Neural cell (in vitro differentiated cells): ENCODE measurements around the gene TOX2. TPM values are rescaled to one million over a fixed set of nuclear protein-coding genes. Genes with fewer than 3 reads are reported as not detected.

Experiments
- H2AFZ ChIP-seq: fragments of 200-600, 300-800 bp; sonication (generic), shearing (Covaris generic); 2 replicates; pipeline ENCODE4 v1.6.0; 2014; ENCODE audit warnings: low read depth, mild to moderate bottlenecking, antibody characterized with exemption, low read length, moderate library complexity
- H3F3A ChIP-seq: fragments of 200-600 bp; shearing (Covaris generic); 2 replicates; pipeline ENCODE4 v1.6.1; 2016; ENCODE audit warnings: mild to moderate bottlenecking, moderate library complexity, mixed read lengths, antibody characterized with exemption, low read length; ENCODE audit not compliant: insufficient read depth, poor library complexity, severe bottlenecking
- H3K27ac ChIP-seq: fragments of 200-600, 300-800 bp; sonication (generic), shearing (Covaris generic); 2 replicates; pipeline ENCODE4 v1.5.1; 2014; ENCODE audit warnings: mild to moderate bottlenecking, low read length, moderate library complexity
- H3K27me3 ChIP-seq: fragments of 300-800, 200-600 bp; sonication (generic), shearing (Covaris generic); 2 replicates; pipeline ENCODE4 v1.6.0; 2014; ENCODE audit warnings: mild to moderate bottlenecking, low read depth, low read length, moderate library complexity; ENCODE audit not compliant: insufficient read depth
- H3K36me3 ChIP-seq: fragments of 300-800, 200-600 bp; sonication (generic), shearing (Covaris generic); 2 replicates; pipeline ENCODE4 v1.5.1; 2014; ENCODE audit warnings: mild to moderate bottlenecking, antibody characterized with exemption, low read length, moderate library complexity; ENCODE audit not compliant: insufficient read depth
- H3K4me2 ChIP-seq: fragments of 300-800, 200-600 bp; sonication (generic), shearing (Covaris generic); 2 replicates; pipeline ENCODE4 v1.6.0; 2014; ENCODE audit warnings: mild to moderate bottlenecking, low read length
- H3K4me3 ChIP-seq: fragments of 300-800, 200-600 bp; sonication (generic), shearing (Covaris generic); 2 replicates; pipeline ENCODE4 v1.5.1; 2014; ENCODE audit warnings: mild to moderate bottlenecking, low read length, moderate library complexity
- H3K79me2 ChIP-seq: fragments of 200-600 bp; shearing (Covaris generic); replicated peaks from 2 replicates; pipeline ENCODE4 v1.6.0; 2014; ENCODE audit warnings: mild to moderate bottlenecking, low read length, moderate library complexity; ENCODE audit not compliant: insufficient read depth
- H3K9ac ChIP-seq: fragments of 300-800, 200-600 bp; sonication (generic), shearing (Covaris generic); 2 replicates; pipeline ENCODE4 v1.6.1; 2016; ENCODE audit warnings: mild to moderate bottlenecking, low read length, mixed read lengths
- H3K9me2 ChIP-seq: fragments of 200-600 bp; shearing (Covaris generic); 2 replicates; pipeline ENCODE4 v1.6.1; 2016; ENCODE audit warnings: mild to moderate bottlenecking, low read length, mixed read lengths; ENCODE audit not compliant: insufficient read depth
- H3K9me3 ChIP-seq: fragments of 200-600, 300-800 bp; sonication (generic), shearing (Covaris generic); 2 replicates; pipeline ENCODE4 v1.6.1; 2016; ENCODE audit warnings: mild to moderate bottlenecking, mixed run types, low read length, moderate library complexity, mixed read lengths
- H4K20me1 ChIP-seq: fragments of 200-600 bp; shearing (Covaris generic); 2 replicates; pipeline ENCODE4 v1.6.1; 2016; ENCODE audit warnings: mild to moderate bottlenecking, mixed run types; ENCODE audit not compliant: insufficient read depth
- EP300 ChIP-seq: fragments of 450-650 bp; conservative IDR thresholded peaks from 2 replicates; pipeline ENCODE4 v1.6.1; 2014; ENCODE audit warnings: antibody characterized with exemption, mild to moderate bottlenecking, moderate library complexity; ENCODE audit not compliant: poor library complexity, severe bottlenecking
- EZH2 ChIP-seq: fragments of 200-600, 300-800 bp; shearing (Covaris generic), sonication (generic); IDR thresholded peaks from 2 replicates; pipeline ENCODE4 v1.6.1; 2014; ENCODE audit warnings: antibody characterized with exemption, low read length, borderline replicate concordance, mild to moderate bottlenecking; ENCODE audit not compliant: insufficient read depth, poor library complexity, severe bottlenecking
- MXI1 ChIP-seq: fragments of 450-650 bp; conservative IDR thresholded peaks from 2 replicates; pipeline ENCODE4 v1.6.1; 2014; ENCODE audit warnings: antibody characterized with exemption, mild to moderate bottlenecking; ENCODE audit not compliant: poor library complexity, severe bottlenecking
- POLR2AphosphoS5 ChIP-seq: IDR thresholded peaks from 2 replicates; pipeline ENCODE4 v1.6.1; 2012
- RAD21 ChIP-seq: fragments of 450-650 bp; conservative IDR thresholded peaks from 2 replicates; pipeline ENCODE4 v1.6.1; 2014; ENCODE audit warnings: antibody characterized with exemption, mild to moderate bottlenecking, moderate library complexity
- SMC3 ChIP-seq: fragments of 450-650 bp; conservative IDR thresholded peaks from 2 replicates; pipeline ENCODE4 v1.6.1; 2014; ENCODE audit warnings: antibody characterized with exemption, mild to moderate bottlenecking, moderate library complexity; ENCODE audit not compliant: poor library complexity
- TAF1 ChIP-seq: IDR thresholded peaks from 2 replicates; pipeline ENCODE4 v1.6.1; 2012; ENCODE audit warnings: low read depth
- polyA plus RNA-seq: library from polyadenylated mRNA; depleted of rRNA; stranded (reverse); fragments of >200 nt; gene quantifications from 2 replicates; pipeline ENCODE4 v1.2.3, GENCODE V29; 2014
- TF ChIP-seq, protein P1 (sequence below): IDR thresholded peaks from 2 replicates; pipeline ENCODE4 v1.6.1; 2012; ENCODE audit warnings: borderline replicate concordance
- TF ChIP-seq, protein P2 (sequence below): fragments of 450-650 bp; IDR thresholded peaks from 2 replicates; pipeline ENCODE4 v1.5.1; 2014; ENCODE audit warnings: antibody characterized with exemption, mild to moderate bottlenecking, moderate library complexity; ENCODE audit not compliant: poor library complexity, severe bottlenecking

The TOX2 gene
- polyA plus RNA-seq, 1 donor from 2014 or later, result 0.89 TPM

DNA sequence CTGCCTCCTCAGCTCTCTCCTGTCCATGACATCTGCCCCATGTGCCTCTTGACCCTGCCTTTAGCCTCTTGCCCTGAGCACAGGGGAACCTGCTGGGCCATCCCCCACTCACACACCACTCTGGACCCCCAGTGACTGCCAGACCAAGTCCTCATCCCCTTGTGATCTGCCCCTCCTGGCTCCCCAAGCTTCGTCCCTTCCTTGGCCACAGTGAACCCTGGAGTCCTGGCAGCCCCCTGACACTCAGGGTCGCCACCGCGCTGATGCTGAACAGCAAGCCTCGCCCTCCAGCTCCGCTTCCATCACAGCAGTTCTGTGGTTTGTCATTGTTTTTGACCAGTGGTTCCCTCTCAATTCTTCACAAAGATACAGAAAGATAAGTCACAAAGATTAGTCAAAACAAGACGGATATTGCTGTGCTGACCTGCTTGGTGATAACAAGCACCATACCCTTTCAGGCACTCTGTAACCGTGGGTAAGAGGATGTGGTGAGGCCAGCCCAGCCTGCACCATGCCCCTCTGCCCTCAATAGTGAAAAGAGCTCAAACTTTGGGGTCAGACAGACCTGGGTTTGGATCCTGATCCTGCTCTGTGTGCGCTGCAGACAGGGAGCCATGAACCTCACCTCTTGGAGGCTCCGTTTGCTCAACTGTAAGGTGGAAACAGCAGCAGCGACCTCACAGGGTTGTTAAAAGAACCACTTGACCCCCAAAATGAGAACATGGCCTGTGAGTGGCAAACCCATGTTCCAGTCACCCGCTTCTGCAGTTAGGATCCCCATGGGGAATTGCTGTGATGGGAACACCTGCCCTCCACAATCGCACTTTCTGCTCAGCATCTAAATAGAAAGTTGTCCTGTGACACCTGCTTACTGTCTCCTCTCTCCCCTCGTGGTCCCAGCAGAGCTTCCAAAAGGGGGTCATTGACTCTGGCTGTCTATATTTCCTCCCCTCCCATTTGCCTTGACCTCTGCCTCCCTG lies 114.5 kb downstream of the TOX2 start:
- TF ChIP-seq MXI1 (no peak), SMC3 (no peak), TAF1 (no peak), EP300 (no peak)
- H3K4me3 ChIP-seq, result no peak overlapping the region
- no peaks in the 10 kb centered on the region for H3K9me2 ChIP-seq
- H3F3A ChIP-seq, result no peaks in the 10 kb centered on the region
- no peak overlapping the region for H3K4me2 ChIP-seq
- H3K79me2 ChIP-seq, result no peaks in the 10 kb centered on the region
- H3K9me3 ChIP-seq, result no peaks in the 10 kb centered on the region
- no peaks in the 10 kb centered on the region for H3K36me3 ChIP-seq
- H3K9ac ChIP-seq, result no peak overlapping the region
- no peaks in the 10 kb centered on the region for H4K20me1 ChIP-seq
- H2AFZ ChIP-seq, result no peak overlapping the region
- H3K27ac ChIP-seq, result no peak overlapping the region
- H3K27me3 ChIP-seq, result no peaks in the 10 kb centered on the region

DNA sequence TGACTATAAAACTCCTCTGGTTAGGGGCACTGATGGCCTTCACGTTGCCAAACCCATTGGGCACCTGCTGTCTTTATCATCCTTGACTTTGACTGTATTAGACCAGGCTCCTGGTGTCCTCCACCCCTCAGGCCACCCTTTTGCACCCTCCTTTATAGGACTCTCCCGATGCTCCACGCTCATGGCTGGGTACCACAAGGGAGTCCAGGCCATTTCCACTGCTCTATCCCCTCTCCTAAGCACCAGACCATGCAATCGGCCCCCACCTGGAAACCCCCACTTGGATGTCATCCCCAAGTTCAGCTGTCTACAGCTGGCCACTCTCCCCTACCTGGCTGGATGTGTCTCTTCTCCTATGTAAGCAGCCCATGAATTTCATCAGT lies 115.2 kb downstream of the TOX2 start:
- H3K27ac ChIP-seq, result no peak overlapping the region
- no peak overlapping the region for H3K4me2 ChIP-seq
- H3K4me3 ChIP-seq, result no peak overlapping the region
- no peaks in the 10 kb centered on the region for H3K9me2 ChIP-seq
- no peaks in the 10 kb centered on the region for H3F3A ChIP-seq
- no peaks in the 10 kb centered on the region for H3K27me3 ChIP-seq
- H2AFZ ChIP-seq, result no peak overlapping the region
- H3K9me3 ChIP-seq, result no peaks in the 10 kb centered on the region
- no peak overlapping the region for H3K9ac ChIP-seq
- no peaks in the 10 kb centered on the region for H3K79me2 ChIP-seq
- H4K20me1 ChIP-seq, result no peaks in the 10 kb centered on the region
- H3K36me3 ChIP-seq, result no peaks in the 10 kb centered on the region
- TF ChIP-seq POLR2AphosphoS5 (no peak), SMC3 (no peak), EZH2 (no peak), RAD21 (no peak), TAF1 (no peak), MXI1 (no peak), EP300 (no peak)
- TF ChIP-seq, protein P1, sequence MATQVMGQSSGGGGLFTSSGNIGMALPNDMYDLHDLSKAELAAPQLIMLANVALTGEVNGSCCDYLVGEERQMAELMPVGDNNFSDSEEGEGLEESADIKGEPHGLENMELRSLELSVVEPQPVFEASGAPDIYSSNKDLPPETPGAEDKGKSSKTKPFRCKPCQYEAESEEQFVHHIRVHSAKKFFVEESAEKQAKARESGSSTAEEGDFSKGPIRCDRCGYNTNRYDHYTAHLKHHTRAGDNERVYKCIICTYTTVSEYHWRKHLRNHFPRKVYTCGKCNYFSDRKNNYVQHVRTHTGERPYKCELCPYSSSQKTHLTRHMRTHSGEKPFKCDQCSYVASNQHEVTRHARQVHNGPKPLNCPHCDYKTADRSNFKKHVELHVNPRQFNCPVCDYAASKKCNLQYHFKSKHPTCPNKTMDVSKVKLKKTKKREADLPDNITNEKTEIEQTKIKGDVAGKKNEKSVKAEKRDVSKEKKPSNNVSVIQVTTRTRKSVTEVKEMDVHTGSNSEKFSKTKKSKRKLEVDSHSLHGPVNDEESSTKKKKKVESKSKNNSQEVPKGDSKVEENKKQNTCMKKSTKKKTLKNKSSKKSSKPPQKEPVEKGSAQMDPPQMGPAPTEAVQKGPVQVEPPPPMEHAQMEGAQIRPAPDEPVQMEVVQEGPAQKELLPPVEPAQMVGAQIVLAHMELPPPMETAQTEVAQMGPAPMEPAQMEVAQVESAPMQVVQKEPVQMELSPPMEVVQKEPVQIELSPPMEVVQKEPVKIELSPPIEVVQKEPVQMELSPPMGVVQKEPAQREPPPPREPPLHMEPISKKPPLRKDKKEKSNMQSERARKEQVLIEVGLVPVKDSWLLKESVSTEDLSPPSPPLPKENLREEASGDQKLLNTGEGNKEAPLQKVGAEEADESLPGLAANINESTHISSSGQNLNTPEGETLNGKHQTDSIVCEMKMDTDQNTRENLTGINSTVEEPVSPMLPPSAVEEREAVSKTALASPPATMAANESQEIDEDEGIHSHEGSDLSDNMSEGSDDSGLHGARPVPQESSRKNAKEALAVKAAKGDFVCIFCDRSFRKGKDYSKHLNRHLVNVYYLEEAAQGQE, result no peak
- TF ChIP-seq, protein P2, sequence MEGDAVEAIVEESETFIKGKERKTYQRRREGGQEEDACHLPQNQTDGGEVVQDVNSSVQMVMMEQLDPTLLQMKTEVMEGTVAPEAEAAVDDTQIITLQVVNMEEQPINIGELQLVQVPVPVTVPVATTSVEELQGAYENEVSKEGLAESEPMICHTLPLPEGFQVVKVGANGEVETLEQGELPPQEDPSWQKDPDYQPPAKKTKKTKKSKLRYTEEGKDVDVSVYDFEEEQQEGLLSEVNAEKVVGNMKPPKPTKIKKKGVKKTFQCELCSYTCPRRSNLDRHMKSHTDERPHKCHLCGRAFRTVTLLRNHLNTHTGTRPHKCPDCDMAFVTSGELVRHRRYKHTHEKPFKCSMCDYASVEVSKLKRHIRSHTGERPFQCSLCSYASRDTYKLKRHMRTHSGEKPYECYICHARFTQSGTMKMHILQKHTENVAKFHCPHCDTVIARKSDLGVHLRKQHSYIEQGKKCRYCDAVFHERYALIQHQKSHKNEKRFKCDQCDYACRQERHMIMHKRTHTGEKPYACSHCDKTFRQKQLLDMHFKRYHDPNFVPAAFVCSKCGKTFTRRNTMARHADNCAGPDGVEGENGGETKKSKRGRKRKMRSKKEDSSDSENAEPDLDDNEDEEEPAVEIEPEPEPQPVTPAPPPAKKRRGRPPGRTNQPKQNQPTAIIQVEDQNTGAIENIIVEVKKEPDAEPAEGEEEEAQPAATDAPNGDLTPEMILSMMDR, result no peak
